Stimulated activated CD8-positive, alpha-beta memory T cell treated with anti-CD3 and anti-CD28 coated beads, Interleukin-7, amount 100 ng/mL, for 4 hours (primary cell): ENCODE measurements around the gene ABO.
"Not testable (repeated sequence)": the region's sequence is repeated elsewhere in the genome, so short reads cannot be mapped to it uniquely, and the experiment has no call there.

Experiments
- DNase-seq, 2 donors: peaks; one replicate each; pipeline ENCODE4 v3.0.0-alpha.2; 2020; ENCODE audit warnings: low read depth in 2 of 2

ABO gene

DNA sequence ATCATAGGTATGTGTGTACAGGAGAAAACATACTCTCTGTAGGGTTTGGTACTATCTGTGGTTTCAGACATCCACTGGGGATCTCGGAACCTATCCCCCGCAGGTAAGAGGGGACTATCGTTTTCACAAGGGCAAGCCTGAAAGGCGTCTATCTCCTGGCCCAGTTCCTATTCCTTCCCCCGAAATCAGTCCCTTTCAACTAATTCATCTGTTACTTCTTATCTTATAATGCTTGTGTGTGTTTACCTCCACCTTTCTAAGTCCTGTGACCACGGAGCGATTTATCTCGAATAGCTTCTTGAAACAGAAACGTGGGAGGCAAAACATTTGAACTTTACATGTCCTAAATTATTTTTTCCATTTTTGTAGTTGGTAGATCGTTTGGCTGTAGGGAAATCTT, 11.4 kb downstream of the ABO start:
- no peak for DNase-seq

DNA sequence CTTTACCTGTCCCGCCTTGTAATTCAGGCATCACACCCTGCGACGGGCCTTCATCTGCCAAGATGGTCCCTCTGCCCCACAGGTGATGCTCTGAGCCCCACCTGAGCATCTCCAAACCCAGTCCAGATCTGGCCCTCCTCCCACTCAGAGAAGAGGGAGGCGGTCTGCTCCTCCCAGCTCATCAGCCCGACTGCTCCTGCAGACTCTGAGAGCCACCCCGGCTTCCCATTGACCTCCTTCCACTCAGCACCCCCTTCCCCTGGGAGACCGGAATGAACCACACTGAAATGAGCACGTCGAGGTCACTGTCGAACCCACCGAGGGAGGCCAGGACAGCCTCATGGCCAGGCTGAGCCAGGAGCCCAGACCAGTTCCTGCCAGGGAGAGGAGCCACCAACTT, 12.8 kb downstream of the ABO start:
- DNase-seq, result no peak

DNA sequence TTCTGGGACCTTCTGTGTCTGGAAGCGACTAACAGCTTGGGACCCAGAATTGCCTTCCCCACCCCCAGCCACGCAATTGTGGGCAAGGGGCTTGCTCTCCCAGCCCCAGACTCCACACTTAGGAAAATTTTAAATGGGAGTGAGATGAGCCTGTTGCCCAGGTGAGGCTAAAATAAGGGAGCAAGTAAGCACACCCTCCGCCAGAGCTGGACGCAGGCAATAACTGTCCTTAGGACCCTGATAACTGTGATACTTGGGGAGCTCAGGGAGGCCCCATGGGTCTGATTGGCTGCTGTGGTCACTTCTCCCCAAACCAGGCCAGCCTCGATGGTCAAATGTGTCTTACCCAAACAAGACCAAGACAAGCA, 13.3 kb downstream of the ABO start:
- DNase-seq, result no peak

DNA sequence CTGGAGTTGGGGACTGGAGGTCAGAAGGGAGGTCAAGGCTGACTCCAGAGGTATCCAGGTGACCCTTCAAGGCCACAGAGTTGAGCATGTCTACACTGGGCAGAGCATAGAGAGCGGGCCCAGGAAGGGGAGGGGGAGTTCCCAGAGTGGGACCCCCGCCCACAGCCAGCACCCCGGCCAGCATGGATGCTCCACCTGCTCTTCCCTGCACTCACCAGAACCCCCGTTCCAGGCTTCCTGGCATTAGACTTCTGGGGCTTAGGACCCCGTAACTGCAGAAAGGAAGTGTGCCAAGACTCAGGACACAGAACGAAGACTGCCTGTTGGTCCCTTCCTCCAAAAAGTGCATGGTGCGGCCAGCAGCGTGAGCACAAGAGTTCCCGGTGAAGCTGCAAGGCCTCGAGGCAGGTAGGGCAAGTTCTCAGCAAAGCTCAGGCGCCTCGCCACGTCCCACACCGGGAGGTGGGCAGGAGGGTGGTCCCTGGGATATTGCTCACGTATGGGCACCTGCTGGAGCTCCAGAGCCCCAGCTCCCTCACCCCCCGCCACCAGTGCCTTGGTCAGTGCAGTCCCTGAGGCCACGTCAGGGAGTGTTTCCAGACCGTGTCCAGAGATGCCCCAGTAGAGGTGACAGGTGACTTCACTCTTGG, 13.8 kb downstream of the ABO start:
- DNase-seq, result no peak

DNA sequence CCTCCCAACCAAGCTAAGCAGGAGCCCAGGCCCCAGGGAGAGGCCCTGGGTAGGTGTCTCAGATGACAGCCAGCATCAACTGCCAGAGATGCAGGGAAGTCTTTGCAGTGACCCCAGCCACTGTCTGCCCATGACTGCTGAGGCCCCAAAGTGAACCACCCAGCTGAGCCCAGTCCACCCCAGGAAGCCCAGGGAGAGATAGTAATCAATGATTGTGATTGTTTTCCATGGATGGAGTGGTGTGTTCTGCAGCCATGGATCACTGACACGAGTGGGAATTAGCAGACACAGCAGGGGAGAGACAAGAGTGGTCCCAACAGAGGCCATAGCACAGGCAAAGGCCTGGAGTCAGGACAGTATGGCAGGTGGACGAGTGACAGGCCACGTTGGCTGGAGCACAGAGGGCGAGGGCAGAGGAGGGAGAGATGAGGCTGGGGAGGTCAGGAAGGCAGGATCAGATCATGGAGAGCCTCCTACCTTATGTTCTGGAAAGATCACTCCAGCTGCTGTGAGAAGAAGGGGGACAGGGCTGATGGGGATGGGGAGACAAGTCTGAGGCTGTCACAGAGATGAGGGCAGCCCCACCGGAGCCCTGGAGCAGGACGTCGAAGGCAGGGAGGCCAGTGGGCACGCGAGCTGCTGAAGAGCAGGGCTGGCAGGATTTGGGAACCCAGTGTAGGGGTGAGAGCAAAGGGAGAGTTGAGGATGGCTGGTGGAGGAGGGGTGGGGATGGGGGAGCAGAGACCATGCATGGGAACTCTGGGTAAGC, 14.5 kb downstream of the ABO start:
- no peak for DNase-seq

DNA sequence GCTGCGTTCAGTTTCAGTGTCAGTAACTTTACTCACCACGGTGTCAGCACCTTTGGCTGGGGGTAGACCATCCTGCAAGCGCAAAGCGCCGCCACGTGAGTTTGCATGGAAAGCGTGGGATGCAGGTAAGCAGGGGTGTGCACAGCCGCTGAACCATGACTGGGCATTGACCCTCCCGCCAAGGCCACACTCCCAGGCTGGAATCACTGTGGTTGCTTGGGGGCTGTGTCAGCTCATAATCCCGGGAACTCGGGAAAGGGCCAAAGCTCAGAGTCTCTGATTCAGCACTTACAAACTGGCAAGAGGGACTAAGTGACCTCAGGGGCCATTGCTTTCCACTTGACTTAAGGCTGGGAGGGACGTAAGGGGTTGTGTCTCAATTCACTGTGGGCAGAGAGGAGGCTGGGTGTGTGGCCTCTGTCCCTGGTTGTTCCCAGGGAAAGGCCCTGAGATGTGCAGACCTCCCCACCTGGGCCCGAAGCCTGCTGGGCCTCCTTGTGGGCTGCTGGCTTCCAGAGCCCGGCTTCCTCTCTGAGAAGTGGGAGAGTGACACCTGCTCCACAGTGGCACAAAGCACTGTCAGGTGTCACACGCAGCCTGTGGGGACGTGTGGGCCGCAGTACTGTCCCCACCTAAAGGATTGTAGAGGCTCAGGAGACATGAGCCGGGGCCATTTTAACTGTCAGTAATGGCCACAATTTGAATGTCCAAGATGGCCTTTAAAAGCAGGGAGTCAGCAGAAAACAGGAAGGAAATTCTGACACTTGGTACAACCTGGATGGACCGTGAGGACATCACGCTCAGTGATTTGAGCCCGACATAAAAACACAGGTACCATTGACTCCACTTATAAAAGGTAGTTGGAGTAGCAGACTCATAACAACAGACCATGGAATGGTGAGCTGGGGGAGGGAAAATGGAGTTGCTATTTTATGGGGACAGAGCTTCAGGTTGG, 16.7 kb downstream of the ABO start:
- DNase-seq, result no peak

DNA sequence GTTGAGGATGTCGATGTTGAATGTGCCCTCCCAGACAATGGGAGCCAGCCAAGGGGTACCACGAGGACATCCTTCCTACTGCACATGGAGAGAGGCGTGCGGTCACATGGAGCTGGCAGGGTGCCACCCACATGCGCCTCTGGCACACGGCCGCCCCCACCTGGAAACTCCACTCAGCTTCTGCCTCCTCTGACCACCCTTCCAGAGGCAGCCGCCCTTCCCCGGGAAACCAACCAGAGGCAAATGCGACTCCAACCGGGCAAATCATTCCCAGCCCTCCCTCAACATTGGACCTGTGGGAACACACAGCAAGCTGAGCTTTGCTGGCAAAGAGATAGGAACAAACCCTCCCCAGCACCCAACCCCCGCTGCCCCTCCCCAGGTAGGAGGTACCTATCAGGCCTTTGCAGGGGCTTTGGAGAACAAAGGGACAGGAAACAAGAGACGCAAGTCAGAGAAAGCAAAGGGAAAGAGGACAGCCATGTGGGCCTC, 17.5 kb downstream of the ABO start:
- no peak for DNase-seq

DNA sequence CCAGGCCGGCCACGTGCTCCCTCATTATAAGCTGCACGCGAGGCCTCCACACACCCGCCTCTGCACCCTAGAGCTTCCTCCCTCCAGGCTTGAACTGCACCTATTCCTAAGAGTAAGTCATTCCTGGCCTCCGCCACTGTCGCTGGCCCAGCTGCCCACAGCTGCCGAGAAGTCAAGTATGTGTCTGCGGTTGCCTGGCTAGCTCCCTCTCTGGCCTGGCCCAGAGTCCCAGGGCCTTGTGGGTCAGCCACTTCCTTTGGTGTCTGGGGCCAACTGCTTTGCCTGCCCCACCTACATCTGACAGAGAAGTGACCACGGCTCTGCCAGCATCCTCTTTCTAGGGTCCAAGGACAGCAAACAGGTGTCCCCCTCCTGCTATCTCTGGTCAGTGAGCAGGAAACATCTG, 18.3 kb downstream of the ABO start:
- no peak for DNase-seq

DNA sequence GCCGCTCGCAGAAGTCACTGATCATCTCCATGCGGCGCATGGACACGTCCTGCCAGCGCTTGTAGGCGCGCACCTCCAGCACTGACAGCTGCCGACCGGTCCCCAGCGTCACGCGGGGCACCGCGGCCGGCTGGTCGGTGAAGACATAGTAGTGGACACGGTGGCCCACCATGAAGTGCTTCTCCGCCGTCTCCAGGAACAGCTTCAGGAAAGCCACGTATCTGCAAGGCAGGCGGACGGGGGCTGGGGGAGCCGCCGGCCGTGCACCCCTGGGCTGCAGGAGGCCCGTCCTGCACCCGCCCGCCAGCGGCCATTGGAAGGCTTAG, 18.9 kb downstream of the ABO start:
- no peak for DNase-seq

DNA sequence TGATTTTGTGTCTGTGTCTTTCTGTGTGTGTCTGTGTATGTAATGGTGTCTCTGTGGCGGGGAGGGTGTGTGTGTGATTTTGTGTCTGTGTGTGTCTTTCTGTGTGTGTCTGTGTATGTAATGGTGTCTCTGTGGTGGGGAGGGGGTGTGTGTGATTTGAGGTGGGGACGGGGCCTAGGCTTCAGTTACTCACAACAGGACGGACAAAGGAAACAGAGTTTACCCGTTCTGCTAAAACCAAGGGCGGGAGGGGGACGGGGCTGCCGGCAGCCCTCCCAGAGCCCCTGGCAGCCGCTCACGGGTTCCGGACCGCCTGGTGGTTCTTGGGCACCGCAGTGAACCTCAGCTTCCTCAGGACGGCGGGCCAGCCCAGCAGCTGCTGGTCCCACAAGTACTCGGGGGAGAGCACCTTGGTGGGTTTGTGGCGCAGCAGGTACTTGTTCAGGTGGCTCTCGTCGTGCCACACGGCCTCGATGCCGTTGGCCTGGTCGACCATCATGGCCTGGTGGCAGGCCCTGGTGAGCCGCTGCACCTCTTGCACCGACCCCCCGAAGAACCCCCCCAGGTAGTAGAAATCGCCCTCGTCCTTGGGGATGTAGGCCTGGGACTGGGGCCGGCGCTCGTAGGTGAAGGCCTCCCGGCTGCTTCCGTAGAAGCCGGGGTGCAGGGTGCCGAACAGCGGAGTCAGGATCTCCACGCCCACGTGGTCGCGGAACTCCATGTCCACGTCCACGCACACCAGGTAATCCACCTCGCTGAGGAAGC, 19.4 kb downstream of the ABO start:
- no peak for DNase-seq

DNA sequence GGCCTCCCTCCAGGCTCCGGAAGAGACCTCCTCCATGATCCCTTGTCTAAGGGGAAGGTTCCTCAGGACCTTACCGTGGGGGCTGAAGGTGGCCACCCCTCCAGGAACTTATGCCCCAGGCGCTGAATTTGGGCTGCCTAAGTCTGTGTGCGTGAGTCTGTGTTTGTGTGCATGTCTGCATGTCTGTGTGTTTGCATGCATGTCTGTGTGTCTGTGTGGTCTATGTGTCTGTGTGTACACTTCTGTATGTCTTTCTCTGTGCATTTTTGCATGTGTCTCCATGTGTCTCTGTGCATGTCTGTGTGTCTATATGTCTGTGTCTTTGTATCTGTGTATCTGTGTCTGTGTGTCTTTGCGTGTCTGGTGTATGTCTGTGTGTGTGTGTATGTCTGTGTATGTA, 20.5 kb downstream of the ABO start:
- no peak for DNase-seq

DNA sequence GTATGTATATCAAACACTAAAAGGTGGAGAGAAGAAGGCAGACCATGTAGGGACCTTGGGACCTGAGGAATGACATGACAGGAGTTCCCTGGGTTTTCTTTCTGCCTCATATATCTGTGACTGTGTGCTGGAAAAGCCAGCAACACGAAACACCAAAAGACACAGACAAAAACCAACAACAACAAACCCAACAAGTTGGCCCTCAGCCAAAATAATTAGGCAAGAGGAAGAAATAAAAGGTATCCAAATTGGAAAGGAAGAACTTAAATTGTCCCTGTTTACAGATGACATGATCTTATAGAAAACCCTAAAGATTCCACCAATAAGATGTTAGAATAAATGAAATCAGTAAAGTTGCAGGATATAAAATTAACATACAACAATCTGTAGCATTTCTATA, 21.7 kb downstream of the ABO start:
- no peak for DNase-seq

DNA sequence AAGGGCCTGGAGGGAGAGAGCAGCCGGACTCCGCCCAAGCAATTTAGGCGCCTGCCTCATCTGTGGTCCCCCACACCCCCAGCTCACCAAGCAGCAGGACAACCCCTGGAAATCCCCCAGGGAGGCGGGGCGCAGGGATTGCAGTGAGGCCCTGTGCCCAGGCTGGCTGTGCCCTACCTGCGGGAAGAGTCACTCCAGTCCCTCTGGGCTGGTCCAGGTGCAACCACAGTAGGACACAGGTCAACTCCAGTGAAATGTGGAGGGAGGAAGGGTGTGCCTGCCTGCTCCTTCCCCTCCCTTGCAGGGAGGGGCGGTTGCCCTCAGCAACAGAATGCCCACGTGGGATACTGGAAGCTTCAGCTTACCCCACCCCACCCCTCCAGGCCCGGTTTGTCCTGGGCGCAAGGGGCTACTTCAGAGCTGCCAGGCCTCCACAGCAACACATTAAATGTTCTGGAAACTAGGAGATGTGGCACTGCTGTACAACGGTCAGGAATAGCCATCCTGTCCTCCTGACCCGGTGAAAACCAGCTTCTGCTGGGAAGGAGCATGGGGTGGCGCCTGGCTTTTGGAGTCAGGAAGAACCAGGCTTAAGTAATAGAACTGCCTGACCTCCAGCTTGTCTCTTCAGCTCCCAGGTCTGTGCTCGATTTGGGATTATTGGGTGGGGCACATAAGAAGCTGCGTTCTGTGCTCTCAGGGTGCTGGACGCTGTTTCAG, 22.5 kb downstream of the ABO start:
- DNase-seq, result no peak

DNA sequence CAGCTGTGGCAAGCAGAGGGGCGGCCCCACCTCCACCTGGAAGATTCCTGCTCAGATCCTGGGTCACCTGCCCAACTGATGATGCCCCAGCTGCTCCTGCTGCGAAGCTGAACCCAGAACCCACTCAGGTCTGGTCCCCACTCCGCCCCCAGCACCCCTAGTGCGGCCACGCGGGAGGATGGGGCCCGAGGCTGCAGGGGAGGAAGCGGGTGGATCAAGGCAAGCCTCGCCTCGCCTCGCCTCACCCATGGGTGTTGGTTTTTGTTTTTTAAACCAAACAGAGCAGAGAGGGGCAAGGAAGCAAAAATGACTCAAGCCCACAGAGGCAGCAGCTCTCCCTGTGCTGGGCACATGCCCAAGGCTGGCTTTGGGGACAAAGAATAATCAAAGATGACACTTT, 23.2 kb downstream of the ABO start:
- no peak for DNase-seq

DNA sequence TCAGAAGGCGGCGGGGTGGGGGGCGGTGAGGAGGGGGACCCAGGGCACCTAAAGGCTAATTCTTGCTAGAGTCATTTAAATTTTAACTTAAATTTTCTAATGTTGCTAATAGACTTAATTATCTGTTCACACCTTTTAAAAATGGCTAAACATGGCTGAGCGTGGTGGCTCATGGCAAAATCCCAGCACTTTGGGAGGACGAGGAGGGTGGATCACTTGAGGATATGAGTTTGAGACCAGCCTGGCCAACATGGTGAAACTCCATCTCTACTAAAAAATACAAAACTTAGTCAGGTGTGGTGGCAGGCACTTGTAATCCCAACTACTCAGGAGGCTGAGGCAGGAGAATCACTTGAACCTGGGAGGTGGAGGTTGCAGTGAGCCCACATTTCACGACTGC, 23.8 kb downstream of the ABO start:
- not testable (repeated sequence) for DNase-seq

DNA sequence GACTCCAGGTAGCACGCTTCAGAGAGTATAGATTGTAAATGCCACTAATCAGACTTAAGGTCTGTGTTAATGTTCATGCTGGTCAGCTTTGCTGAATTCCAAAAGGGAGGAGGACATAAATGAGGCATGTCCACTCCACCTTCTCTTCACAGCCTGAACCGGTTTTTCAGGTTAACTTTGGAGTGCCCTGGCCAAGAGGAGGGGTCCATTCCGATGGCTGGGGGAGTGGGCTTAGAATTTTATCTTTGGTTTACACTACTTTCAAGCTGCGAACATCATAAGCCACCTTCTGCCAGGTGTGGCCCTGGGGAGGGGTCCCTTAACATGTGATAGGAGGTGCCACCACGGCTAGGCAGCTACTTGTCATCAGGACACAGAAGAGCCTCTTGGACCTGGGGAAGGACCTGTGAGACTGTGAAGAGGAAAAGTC, 24.2 kb downstream of the ABO start:
- no peak for DNase-seq

DNA sequence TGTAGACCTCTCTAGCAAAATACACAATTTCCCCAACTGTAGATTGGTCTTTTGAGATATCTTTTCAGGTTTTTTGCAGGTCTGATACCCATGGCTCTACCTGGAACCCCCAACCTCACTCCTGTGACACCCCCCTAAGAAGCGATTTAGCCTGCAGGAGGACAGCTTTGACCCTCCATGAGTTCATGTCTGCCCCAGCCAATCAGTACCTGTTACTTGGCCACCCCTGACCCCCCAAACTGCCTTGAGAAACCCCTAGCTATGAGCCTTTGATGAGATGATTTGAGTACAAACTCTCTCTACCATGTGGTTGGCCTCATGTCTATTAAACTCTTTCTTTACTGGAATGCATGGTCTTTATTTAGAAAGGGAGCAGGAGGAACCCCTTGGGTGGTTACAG, 25.7 kb downstream of the ABO start:
- no peak for DNase-seq

DNA sequence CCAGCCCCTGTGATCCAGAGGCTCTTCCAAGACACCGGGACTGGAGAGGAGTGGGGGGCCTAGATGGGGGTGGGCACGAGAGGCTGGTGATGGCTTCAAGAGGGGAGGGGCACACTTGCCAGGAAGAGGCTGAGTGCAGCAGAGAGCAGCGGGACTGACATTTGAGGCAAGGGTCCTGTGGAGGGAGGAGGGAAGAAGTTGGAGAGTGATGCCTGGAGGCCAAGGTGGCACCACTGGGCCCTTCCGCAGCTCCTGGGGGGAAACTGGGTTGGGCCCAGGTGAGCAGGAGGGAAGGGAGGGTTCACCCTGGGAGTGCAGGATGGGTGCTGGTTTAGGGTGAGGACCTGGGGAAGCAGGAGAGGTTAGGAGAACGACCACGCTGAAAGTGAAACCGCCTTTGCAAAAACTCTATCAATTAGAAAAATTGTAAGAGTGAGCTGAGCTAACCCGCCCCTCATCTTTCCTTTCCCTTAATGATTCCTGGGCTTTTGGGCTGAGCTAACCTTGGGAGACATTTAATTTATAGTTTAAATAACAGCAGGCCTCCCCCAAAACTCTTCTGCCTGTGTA, 26.2 kb downstream of the ABO start:
- DNase-seq, result no peak

DNA sequence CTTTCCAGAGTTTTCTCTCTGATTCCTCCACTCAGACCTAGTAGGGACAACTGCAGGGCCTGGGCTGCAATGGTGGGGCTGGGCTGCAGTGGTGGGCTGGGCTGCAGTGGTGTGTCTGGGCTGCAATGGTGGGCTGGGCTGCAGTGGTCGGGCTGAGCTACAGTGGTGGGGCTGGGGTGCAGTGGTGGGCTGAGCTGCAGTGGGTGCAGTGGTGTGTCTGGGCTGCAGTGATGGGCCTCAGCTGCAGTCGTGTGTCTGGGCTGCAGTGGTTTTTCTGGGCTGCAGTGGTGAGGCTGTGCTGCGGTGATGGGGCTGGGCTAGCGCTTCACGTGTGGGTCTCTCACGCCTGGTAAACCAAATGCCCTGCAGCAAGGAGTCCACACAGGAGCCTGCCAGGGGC, 27.4 kb downstream of the ABO start:
- no peak for DNase-seq

DNA sequence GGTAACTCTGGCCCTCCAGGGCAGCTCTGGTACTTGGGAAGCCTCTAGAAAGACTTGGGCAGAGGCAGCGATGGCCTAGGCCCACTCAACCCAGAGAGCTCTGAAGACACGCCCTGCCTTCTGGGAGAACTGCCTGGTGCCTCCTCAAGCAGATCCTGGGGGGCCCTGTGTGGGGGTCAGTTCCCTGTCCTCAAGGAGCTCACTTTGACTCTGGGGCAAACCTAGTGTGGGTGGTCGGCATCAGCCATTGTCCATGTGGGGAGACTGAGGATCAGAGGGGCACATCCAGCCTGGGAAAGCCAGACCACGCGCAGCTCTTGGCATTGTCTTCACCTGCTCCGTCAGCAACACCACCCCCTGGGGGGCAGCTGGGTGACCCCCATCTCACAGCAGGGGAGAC, 28.0 kb downstream of the ABO start:
- no peak for DNase-seq

DNA sequence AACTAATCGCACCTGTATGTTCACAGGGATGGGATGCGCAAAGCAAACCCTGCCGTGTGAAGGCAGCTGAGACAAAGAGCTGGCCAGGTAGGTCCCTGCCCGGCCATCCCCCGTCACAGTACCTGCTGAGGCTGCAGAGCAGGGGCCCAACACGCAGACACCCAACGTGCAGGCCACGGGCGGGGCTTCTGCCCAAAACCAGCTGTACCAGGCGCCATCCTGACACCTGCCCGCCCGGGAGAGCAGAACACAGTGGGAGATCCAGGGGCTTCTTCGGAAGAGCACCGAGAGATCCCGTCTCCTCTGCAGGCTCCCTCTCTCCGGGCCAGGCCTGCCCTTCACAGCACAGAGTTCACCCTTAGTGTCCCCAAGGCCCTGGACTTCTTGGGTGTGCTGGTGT, 28.4 kb downstream of the ABO start:
- DNase-seq, result no peak
